ENCODE data around the gene TMEM242.

Gene TMEM242

DNA sequence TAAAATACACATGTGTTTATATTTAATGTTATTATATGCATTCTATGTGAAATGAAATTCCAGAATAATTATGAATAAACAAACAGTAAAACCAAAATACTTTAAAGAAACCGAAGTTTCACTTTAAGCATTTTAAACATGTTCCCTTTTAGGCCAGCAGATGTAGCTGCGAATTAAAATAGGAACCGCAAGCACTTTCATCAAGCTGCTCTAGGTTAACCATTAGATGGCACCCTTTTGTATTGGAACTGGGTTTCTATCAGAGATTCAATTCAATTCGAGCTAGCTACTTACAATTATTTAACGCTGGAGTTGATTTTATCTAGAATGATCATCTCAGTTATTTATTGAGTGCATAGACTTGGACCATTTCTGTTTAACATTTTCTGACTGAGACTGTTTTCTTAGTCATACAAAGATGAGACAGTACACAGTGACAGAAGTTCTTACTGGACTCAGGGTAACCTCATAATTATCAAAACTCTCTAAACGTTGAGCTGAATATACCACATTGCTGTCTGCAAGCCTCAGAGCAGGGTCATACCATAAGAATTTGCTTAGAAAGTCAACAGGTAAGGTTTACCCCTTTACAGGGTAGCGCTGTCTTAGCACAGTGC, 8.5 kb downstream of the TMEM242 start:
- no peak overlapping the region for H3K4me3 ChIP-seq (ENCODE audit: low read depth, low read length)
- CTCF ChIA-PET, result interaction anchor here (0.6 to 5.7 kb wide), 34 partner anchors 9 to 1282 kb away, joined by 3 to 39 read pairs (median 4); partner anchors contain the start of gene TMEM242
- peaks cover 2% of the 10 kb centered on the region; the same call in 1 of the 2 replicates for H3K4me1 ChIP-seq (ENCODE audit: control insufficient read depth, insufficient read depth, low read length)
- H3K36me3 ChIP-seq (ENCODE audit: control insufficient read depth in 2 of 2, insufficient read depth in 1 of 2, low read length in 2 of 2), result peaks cover 16 to 81% of the 10 kb centered on the region in 2 experiments
- TF ChIP-seq PRDM1 (tag by site-specific recombination; IDR thresholded peaks at IDR 0.05) (peak; percentile 85), ZNF302 (tag by site-specific recombination; IDR thresholded peaks at IDR 0.05; ENCODE audit: low read depth) (no peak), SCRT2 (tag by site-specific recombination; IDR thresholded peaks at IDR 0.05) (no peak), ZNF544 (tag by site-specific recombination; IDR thresholded peaks at IDR 0.05) (no peak), MYNN (tag by site-specific recombination; IDR thresholded peaks at IDR 0.05; ENCODE audit: borderline replicate concordance) (no peak), ZXDB (tag by site-specific recombination; IDR thresholded peaks at IDR 0.05) (no peak), REPIN1 (tag by site-specific recombination; IDR thresholded peaks at IDR 0.05; ENCODE audit: low read depth) (no peak), ZNF132 (tag by site-specific recombination; IDR thresholded peaks at IDR 0.05; ENCODE audit: borderline replicate concordance) (no peak), ZNF214 (tag by site-specific recombination; IDR thresholded peaks at IDR 0.05; ENCODE audit: borderline replicate concordance) (no peak), ZNF266 (tag by site-specific recombination; IDR thresholded peaks at IDR 0.05; ENCODE audit: low read depth) (no peak), ZNF660 (tag by site-specific recombination; IDR thresholded peaks at IDR 0.05) (peak; percentile 65), ZNF2 (tag by site-specific recombination; IDR thresholded peaks at IDR 0.05) (0 out of 2 replicates have a peak, but pooled peaks have one; percentile 38), SCRT1 (tag by site-specific recombination; IDR thresholded peaks at IDR 0.05; ENCODE audit: borderline replicate concordance) (no peak), ZNF221 (tag by site-specific recombination; IDR thresholded peaks at IDR 0.05; ENCODE audit: borderline replicate concordance) (no peak), SP7 (tag by site-specific recombination; IDR thresholded peaks at IDR 0.05) (no peak), ZNF654 (tag by site-specific recombination; IDR thresholded peaks at IDR 0.05; ENCODE audit: low read depth) (peak; percentile 92), ZSCAN30 (tag by site-specific recombination; IDR thresholded peaks at IDR 0.05) (0 out of 2 replicates have a peak, but pooled peaks have one; percentile 26), RBAK (tag by site-specific recombination; IDR thresholded peaks at IDR 0.05) (no peak), ZNF37A (tag by site-specific recombination; IDR thresholded peaks at IDR 0.05) (no peak), ZNF664 (tag by site-specific recombination; IDR thresholded peaks at IDR 0.05) (peak; percentile 36; the same call in 1 of the 2 replicates), TRIM28 (IDR thresholded peaks at IDR 0.05; ENCODE audit: borderline replicate concordance, low read length) (no peak), SP2 (tag by site-specific recombination; IDR thresholded peaks at IDR 0.05) (no peak)
- TF ChIP-seq, protein P1, sequence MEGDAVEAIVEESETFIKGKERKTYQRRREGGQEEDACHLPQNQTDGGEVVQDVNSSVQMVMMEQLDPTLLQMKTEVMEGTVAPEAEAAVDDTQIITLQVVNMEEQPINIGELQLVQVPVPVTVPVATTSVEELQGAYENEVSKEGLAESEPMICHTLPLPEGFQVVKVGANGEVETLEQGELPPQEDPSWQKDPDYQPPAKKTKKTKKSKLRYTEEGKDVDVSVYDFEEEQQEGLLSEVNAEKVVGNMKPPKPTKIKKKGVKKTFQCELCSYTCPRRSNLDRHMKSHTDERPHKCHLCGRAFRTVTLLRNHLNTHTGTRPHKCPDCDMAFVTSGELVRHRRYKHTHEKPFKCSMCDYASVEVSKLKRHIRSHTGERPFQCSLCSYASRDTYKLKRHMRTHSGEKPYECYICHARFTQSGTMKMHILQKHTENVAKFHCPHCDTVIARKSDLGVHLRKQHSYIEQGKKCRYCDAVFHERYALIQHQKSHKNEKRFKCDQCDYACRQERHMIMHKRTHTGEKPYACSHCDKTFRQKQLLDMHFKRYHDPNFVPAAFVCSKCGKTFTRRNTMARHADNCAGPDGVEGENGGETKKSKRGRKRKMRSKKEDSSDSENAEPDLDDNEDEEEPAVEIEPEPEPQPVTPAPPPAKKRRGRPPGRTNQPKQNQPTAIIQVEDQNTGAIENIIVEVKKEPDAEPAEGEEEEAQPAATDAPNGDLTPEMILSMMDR (tag by site-specific recombination; IDR thresholded peaks at IDR 0.05), result peak; percentile 77
- TF ChIP-seq, protein P2, sequence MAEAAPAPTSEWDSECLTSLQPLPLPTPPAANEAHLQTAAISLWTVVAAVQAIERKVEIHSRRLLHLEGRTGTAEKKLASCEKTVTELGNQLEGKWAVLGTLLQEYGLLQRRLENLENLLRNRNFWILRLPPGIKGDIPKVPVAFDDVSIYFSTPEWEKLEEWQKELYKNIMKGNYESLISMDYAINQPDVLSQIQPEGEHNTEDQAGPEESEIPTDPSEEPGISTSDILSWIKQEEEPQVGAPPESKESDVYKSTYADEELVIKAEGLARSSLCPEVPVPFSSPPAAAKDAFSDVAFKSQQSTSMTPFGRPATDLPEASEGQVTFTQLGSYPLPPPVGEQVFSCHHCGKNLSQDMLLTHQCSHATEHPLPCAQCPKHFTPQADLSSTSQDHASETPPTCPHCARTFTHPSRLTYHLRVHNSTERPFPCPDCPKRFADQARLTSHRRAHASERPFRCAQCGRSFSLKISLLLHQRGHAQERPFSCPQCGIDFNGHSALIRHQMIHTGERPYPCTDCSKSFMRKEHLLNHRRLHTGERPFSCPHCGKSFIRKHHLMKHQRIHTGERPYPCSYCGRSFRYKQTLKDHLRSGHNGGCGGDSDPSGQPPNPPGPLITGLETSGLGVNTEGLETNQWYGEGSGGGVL (tag by site-specific recombination; IDR thresholded peaks at IDR 0.05), result no peak
- TF ChIP-seq, protein P3, sequence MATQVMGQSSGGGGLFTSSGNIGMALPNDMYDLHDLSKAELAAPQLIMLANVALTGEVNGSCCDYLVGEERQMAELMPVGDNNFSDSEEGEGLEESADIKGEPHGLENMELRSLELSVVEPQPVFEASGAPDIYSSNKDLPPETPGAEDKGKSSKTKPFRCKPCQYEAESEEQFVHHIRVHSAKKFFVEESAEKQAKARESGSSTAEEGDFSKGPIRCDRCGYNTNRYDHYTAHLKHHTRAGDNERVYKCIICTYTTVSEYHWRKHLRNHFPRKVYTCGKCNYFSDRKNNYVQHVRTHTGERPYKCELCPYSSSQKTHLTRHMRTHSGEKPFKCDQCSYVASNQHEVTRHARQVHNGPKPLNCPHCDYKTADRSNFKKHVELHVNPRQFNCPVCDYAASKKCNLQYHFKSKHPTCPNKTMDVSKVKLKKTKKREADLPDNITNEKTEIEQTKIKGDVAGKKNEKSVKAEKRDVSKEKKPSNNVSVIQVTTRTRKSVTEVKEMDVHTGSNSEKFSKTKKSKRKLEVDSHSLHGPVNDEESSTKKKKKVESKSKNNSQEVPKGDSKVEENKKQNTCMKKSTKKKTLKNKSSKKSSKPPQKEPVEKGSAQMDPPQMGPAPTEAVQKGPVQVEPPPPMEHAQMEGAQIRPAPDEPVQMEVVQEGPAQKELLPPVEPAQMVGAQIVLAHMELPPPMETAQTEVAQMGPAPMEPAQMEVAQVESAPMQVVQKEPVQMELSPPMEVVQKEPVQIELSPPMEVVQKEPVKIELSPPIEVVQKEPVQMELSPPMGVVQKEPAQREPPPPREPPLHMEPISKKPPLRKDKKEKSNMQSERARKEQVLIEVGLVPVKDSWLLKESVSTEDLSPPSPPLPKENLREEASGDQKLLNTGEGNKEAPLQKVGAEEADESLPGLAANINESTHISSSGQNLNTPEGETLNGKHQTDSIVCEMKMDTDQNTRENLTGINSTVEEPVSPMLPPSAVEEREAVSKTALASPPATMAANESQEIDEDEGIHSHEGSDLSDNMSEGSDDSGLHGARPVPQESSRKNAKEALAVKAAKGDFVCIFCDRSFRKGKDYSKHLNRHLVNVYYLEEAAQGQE (tag by site-specific recombination; IDR thresholded peaks at IDR 0.05), result no peak
- TF ChIP-seq, protein P4, sequence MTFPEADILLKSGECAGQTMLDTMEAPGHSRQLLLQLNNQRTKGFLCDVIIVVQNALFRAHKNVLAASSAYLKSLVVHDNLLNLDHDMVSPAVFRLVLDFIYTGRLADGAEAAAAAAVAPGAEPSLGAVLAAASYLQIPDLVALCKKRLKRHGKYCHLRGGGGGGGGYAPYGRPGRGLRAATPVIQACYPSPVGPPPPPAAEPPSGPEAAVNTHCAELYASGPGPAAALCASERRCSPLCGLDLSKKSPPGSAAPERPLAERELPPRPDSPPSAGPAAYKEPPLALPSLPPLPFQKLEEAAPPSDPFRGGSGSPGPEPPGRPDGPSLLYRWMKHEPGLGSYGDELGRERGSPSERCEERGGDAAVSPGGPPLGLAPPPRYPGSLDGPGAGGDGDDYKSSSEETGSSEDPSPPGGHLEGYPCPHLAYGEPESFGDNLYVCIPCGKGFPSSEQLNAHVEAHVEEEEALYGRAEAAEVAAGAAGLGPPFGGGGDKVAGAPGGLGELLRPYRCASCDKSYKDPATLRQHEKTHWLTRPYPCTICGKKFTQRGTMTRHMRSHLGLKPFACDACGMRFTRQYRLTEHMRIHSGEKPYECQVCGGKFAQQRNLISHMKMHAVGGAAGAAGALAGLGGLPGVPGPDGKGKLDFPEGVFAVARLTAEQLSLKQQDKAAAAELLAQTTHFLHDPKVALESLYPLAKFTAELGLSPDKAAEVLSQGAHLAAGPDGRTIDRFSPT (tag by site-specific recombination; IDR thresholded peaks at IDR 0.05), result no peak
- no peak overlapping the region for H3K27ac ChIP-seq (ENCODE audit: extremely low read depth, low read depth, low read length)
- no peaks in the 10 kb centered on the region for H3K9me3 ChIP-seq (ENCODE audit: control insufficient read depth, insufficient read depth, low read depth, low read length)
- POLR2A ChIA-PET, result interaction anchor here (1.3 kb wide), 2 partner anchors 9 to 60 kb away, joined by 3 to 18 read pairs; partner anchors contain the start of gene TMEM242
